K562 (cell line): ENCODE results near the gene TMEM126A. TPM values are rescaled to one million over a fixed set of nuclear protein-coding genes. Genes with fewer than 3 reads are reported as not detected.

Experiments
- ARNT ChIP-seq, 2 experiments: fragments of 450-650 bp; IDR thresholded peaks; 2 replicates each; pipeline ENCODE4 v1.6.1; 2016; ENCODE audit warnings: mild to moderate bottlenecking in 1 of 2
- BDP1 ChIP-seq: IDR thresholded peaks from 3 replicates; pipeline ENCODE4 v1.6.1; 2011; ENCODE audit not compliant: insufficient read length, insufficient read depth
- CBX3 ChIP-seq, 2 experiments: IDR thresholded peaks; 1 replicate in 1 of 2; 2 replicates in 1 of 2; pipeline ENCODE4 v1.6.1; 2012; ENCODE audit warnings: inconsistent platforms in 2 of 2, low read length in 2 of 2, borderline replicate concordance in 1 of 2, control low read depth in 1 of 2
- FOXJ2 ChIP-seq: fragments of 200-800 bp; sonication (Bioruptor generic); IDR thresholded peaks from 2 replicates; pipeline ENCODE4 v1.6.1; 2016; ENCODE audit warnings: missing genetic modification characterization, missing compliant biosample characterization
- HDAC8 ChIP-seq: fragments of 450-650 bp; IDR thresholded peaks from 2 replicates; pipeline ENCODE4 v1.6.1; 2016; ENCODE audit warnings: mild to moderate bottlenecking, missing genetic modification characterization, moderate library complexity, missing compliant biosample characterization
- ILK ChIP-seq: fragments of 450-650 bp; IDR thresholded peaks from 2 replicates; pipeline ENCODE4 v1.6.1; 2016; ENCODE audit warnings: missing genetic modification characterization, low read depth, mild to moderate bottlenecking, missing compliant biosample characterization, moderate library complexity, borderline replicate concordance
- NFYB ChIP-seq: IDR thresholded peaks from 2 replicates; pipeline ENCODE4 v1.6.1; 2011; ENCODE audit warnings: mild to moderate bottlenecking, moderate library complexity; ENCODE audit not compliant: insufficient read length; ENCODE audit errors: extremely low read depth
- NR4A1 ChIP-seq, 2 experiments: fragments of 250-450 bp in 1 of 2; fragments of 450-650 bp in 1 of 2; sonication (Bioruptor Pico) in 1 of 2; IDR thresholded peaks; 2 replicates each; pipeline versions ENCODE4 v1.4.0 to v1.6.1; 2016 to 2020; ENCODE audit warnings: mild to moderate bottlenecking in 2 of 2, missing compliant biosample characterization in 1 of 2, missing genetic modification characterization in 1 of 2, moderate library complexity in 1 of 2
- NRF1 ChIP-seq, 2 experiments: fragments of 450-650 bp; IDR thresholded peaks in 1 of 2; conservative IDR thresholded peaks in 1 of 2; 2 replicates each; pipeline ENCODE4 v1.6.1; 2014; ENCODE audit warnings: mild to moderate bottlenecking in 2 of 2
- PHB ChIP-seq: fragments of 250-450 bp; sonication (Bioruptor Pico); IDR thresholded peaks from 2 replicates; pipeline ENCODE4 v1.5.0; 2021
- RAD51 ChIP-seq: fragments of 450-650 bp; IDR thresholded peaks from 2 replicates; pipeline ENCODE4 v1.7.1; 2016; ENCODE audit warnings: low read depth, mild to moderate bottlenecking, borderline replicate concordance
- SMARCA4 ChIP-seq: fragments of 450-650 bp; IDR thresholded peaks from 2 replicates; pipeline ENCODE4 v1.6.1; 2016
- ZBTB1 ChIP-seq: sonication (generic); formaldehyde crosslinking; IDR thresholded peaks from 2 replicates; pipeline ENCODE4 v1.8.1; 2023; ENCODE audit warnings: missing genetic modification reagents, low read depth, mild to moderate bottlenecking, borderline replicate concordance
- ZNF165 ChIP-seq: fragments of 250-450 bp; sonication (Bioruptor Pico); IDR thresholded peaks from 2 replicates; pipeline ENCODE4 v1.4.0; 2020; ENCODE audit warnings: borderline replicate concordance
- ZNF780A ChIP-seq: fragments of 250-450 bp; sonication (Bioruptor Pico); IDR thresholded peaks from 2 replicates; pipeline ENCODE4 v1.5.0; 2021; ENCODE audit warnings: mild to moderate bottlenecking
- polyA plus RNA-seq, 8 experiments: library from polyadenylated mRNA; depleted of rRNA in 4 of 8; stranded (reverse) in 5 of 8; unstranded in 3 of 8; fragments of >200 nt; fragmentation: Nextera tagmentation in 2 of 8; fragmentation: Illumina TruSeq in 1 of 8; extraction: Ambion mirVana in 2 of 8; extraction: Trizol in 1 of 8; gene quantifications; 2 replicates each; pipeline versions ENCODE4 v1.2.1 to v1.2.3, GENCODE V29; 2011 to 2014; ENCODE audit warnings: inconsistent platforms in 1 of 8, missing spikeins in 1 of 8
- total RNA-seq, 7 experiments: library from RNA; depleted of rRNA in 6 of 7; stranded (reverse); fragments of >200 nt in 6 of 7; fragmentation: Illumina TruSeq in 2 of 7; extraction: Trizol in 2 of 7; gene quantifications; 2 replicates each; pipeline versions ENCODE4 v1.2.1 to v1.2.3, GENCODE V29; 2011 to 2021; ENCODE audit warnings: low replicate concordance in 1 of 7
- TF ChIP-seq, protein P1 (sequence below): fragments of 450-650 bp; IDR thresholded peaks from 2 replicates; pipeline ENCODE4 v1.6.1; 2016; ENCODE audit warnings: low read depth, mild to moderate bottlenecking, moderate library complexity
- TF ChIP-seq, protein P2 (sequence below): sonication (generic); formaldehyde crosslinking; IDR thresholded peaks from 2 replicates; pipeline ENCODE4 v1.8.1; 2023; ENCODE audit warnings: missing genetic modification reagents, mild to moderate bottlenecking, borderline replicate concordance
- TF ChIP-seq, protein P3 (sequence below): IDR thresholded peaks from 2 replicates; pipeline ENCODE4 v1.6.1; 2011; ENCODE audit warnings: borderline replicate concordance, low read depth, mild to moderate bottlenecking, moderate library complexity, low read length; ENCODE audit not compliant: insufficient read depth, poor library complexity, severe bottlenecking

The TMEM126A gene
- total and polyA plus RNA-seq, 9 of the 15 experiments (the other 6 are each of a cell fraction or from before 2014, with no cell fraction given) = 19.3 to 154 (median 56.3) TPM

DNA sequence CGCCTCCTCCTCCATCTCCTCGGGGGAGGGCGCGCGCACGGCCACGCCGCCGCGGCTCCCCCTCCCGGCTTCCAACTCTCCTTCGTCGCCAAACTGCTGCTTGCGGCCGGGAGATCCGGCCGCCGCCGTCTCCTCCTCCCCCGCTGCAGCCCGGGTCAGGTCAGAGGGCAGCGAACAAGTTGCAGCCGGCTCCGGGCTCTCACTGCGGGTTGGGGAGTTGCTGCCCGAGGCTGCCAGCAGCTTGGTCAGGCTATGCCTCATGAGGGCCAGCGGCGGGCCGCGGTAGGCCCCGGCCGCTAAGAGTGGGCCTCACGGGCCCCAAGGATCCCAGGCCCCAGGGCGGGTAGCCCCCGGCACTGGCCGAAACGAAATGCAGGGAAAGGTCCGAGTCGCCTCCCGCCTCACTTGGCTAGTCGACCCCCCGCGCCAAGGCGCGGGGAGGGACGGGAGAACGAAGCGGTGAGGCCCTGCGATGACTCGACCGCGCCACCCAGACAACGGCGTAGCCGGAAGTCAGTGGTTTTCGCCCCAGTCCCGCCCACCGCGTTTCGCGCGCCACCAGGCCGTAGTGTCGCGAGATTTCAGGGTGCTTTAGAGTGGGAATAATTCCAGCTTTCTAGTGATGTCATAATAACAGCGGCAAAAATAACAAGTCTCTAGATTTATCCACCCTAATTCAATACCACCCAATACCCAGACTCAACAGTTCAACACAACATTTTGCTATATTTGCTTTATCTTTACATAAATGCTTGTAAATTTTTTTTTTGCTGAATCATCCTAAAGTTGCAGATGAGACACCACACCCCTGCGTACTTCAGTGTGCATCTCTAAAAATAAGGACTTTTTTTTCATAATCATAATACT is 17.1 kb downstream of the TMEM126A start, which contains the start of gene CREBZF (continued):
- TF ChIP-seq ILK (no peak), HDAC8 (tag) (0 out of 2 replicates have a peak, but pooled peaks have one; percentile 40), BDP1 (no peak), FOXJ2 (tag) (peak; percentile 57; the same call in 1 of the 2 replicates), ZBTB1 (no peak), RAD51 (no peak), CBX3 (IDR thresholded peaks at IDR 0.05; ENCODE audit: borderline replicate concordance in 1 of 2, low read length in 2 of 2) (peak in 1 of 2 experiments; percentile 9; a peak in 1 of 3 replicates), NFYB (no peak), NR4A1 (CRISPR knock-in tag; IDR thresholded peaks at IDR 0.05) (no peak), NR4A1 (tag; IDR thresholded peaks at IDR 0.05) (no peak), ARNT (IDR thresholded peaks at IDR 0.05) (peak in 1 of 2 experiments; percentile 65; a peak in 1 of 4 replicates), SMARCA4 (peak; percentile 78), PHB (CRISPR knock-in tag) (peak; percentile 65; the same call in 1 of the 2 replicates), ZNF780A (CRISPR knock-in tag) (no peak), ZNF165 (no peak), NRF1 (conservative IDR thresholded peaks at IDR 0.05 in 1 of 2, IDR thresholded peaks at IDR 0.05 in 1 of 2) (peak; percentile 60 to 65)
- TF ChIP-seq, protein P1, sequence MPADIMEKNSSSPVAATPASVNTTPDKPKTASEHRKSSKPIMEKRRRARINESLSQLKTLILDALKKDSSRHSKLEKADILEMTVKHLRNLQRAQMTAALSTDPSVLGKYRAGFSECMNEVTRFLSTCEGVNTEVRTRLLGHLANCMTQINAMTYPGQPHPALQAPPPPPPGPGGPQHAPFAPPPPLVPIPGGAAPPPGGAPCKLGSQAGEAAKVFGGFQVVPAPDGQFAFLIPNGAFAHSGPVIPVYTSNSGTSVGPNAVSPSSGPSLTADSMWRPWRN = no peak; the same call in 1 of the 2 replicates
- TF ChIP-seq, protein P2, sequence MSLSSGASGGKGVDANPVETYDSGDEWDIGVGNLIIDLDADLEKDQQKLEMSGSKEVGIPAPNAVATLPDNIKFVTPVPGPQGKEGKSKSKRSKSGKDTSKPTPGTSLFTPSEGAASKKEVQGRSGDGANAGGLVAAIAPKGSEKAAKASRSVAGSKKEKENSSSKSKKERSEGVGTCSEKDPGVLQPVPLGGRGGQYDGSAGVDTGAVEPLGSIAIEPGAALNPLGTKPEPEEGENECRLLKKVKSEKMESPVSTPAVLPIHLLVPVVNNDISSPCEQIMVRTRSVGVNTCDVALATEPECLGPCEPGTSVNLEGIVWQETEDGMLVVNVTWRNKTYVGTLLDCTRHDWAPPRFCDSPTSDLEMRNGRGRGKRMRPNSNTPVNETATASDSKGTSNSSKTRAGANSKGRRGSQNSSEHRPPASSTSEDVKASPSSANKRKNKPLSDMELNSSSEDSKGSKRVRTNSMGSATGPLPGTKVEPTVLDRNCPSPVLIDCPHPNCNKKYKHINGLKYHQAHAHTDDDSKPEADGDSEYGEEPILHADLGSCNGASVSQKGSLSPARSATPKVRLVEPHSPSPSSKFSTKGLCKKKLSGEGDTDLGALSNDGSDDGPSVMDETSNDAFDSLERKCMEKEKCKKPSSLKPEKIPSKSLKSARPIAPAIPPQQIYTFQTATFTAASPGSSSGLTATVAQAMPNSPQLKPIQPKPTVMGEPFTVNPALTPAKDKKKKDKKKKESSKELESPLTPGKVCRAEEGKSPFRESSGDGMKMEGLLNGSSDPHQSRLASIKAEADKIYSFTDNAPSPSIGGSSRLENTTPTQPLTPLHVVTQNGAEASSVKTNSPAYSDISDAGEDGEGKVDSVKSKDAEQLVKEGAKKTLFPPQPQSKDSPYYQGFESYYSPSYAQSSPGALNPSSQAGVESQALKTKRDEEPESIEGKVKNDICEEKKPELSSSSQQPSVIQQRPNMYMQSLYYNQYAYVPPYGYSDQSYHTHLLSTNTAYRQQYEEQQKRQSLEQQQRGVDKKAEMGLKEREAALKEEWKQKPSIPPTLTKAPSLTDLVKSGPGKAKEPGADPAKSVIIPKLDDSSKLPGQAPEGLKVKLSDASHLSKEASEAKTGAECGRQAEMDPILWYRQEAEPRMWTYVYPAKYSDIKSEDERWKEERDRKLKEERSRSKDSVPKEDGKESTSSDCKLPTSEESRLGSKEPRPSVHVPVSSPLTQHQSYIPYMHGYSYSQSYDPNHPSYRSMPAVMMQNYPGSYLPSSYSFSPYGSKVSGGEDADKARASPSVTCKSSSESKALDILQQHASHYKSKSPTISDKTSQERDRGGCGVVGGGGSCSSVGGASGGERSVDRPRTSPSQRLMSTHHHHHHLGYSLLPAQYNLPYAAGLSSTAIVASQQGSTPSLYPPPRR (CRISPR knock-in tag) = no peak
- TF ChIP-seq, protein P3, sequence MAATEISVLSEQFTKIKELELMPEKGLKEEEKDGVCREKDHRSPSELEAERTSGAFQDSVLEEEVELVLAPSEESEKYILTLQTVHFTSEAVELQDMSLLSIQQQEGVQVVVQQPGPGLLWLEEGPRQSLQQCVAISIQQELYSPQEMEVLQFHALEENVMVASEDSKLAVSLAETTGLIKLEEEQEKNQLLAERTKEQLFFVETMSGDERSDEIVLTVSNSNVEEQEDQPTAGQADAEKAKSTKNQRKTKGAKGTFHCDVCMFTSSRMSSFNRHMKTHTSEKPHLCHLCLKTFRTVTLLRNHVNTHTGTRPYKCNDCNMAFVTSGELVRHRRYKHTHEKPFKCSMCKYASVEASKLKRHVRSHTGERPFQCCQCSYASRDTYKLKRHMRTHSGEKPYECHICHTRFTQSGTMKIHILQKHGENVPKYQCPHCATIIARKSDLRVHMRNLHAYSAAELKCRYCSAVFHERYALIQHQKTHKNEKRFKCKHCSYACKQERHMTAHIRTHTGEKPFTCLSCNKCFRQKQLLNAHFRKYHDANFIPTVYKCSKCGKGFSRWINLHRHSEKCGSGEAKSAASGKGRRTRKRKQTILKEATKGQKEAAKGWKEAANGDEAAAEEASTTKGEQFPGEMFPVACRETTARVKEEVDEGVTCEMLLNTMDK = no peak
